Calu3 (cell line): ENCODE results near the gene TMIGD1. TPM values are rescaled to one million over a fixed set of nuclear protein-coding genes. Genes with fewer than 3 reads are reported as not detected.

Experiments
- BruUV-seq: library from RNA; stranded (reverse); fragments of 400-500 nt; replicated peaks from 2 replicates; lab custom pipeline; 2021; lab: Mats Ljungman, UMichigan
- CTCF ChIA-PET: fragments of 300-600 bp; sonication (Branson Sonifier 250); formaldehyde crosslinking; loops from one replicate; lab custom pipeline; 2022; ENCODE audit warnings: antibody characterized with exemption; lab: Charles Lee
- DNase-seq: peaks from one replicate; pipeline ENCODE4 v3.0.0; 2022
- H3K27ac Mint-ChIP-seq: one replicate; pipeline ENCODE4 v1.8.0; 2022; ENCODE audit warnings: mixed read lengths; ENCODE audit not compliant: unreplicated experiment
- H3K27me3 Mint-ChIP-seq: one replicate; pipeline ENCODE4 v1.8.0; 2022; ENCODE audit warnings: mixed read lengths; ENCODE audit not compliant: unreplicated experiment
- H3K36me3 Mint-ChIP-seq: one replicate; pipeline ENCODE4 v1.8.0; 2022; ENCODE audit warnings: mild to moderate bottlenecking, moderate library complexity, mixed read lengths; ENCODE audit not compliant: insufficient read depth, unreplicated experiment
- H3K4me1 Mint-ChIP-seq: one replicate; pipeline ENCODE4 v1.8.0; 2022; ENCODE audit warnings: mild to moderate bottlenecking, low read depth, mixed read lengths; ENCODE audit not compliant: unreplicated experiment
- H3K4me3 Mint-ChIP-seq: one replicate; pipeline ENCODE4 v1.8.0; 2022; ENCODE audit warnings: mild to moderate bottlenecking, low read depth, moderate library complexity, mixed read lengths; ENCODE audit not compliant: unreplicated experiment
- H3K9me3 Mint-ChIP-seq: one replicate; pipeline ENCODE4 v1.8.0; 2022; ENCODE audit warnings: low read depth, mixed read lengths; ENCODE audit not compliant: unreplicated experiment
- intact Hi-C: fragments of 100-400 bp; cut with micrococcal nuclease; formaldehyde crosslinking; loops from one replicate; pipeline ENCODE4 v1.10.0; 2022; ENCODE audit not compliant: unreplicated experiment
- total RNA-seq: library from RNA; stranded (reverse); gene quantifications from 2 replicates; pipeline ENCODE4 v1.2.3, GENCODE V29; 2022
- TF ChIP-seq, protein P1 (sequence below): fragments of 200-600 bp; IDR thresholded peaks from one replicate; pipeline ENCODE4 v1.8.0; 2022; ENCODE audit warnings: antibody characterized with exemption; ENCODE audit not compliant: unreplicated experiment

The TMIGD1 gene
- total RNA-seq, 1 experiment from 2014 or later: not detected

DNA sequence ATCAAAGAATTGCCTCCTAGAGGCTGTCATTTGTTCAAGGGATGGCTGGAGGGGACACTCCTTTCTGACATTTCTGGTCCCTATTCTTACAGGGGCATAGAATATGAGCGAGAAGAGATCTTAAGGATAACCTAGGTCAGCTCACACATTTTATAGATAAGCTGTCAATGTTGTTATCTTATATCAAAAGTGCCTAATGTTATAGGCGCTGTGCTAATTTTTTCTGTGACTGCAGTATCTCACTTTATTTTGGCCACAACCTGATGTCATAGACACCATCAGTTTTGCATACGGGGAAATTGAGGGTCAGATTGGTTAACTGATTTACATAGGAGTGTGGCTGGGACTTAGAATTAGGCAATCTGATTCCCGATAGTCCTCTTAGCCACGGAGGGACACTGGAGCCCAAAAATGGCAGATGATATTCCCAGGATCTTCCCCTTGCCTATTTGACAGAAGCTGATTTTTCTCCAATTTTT is 46.1 kb upstream of the TMIGD1 start:
- Mint-ChIP-seq H3K36me3 (peaks cover 29% of the 10 kb centered on the region), H3K9me3 (no peaks in the 10 kb centered on the region), H3K4me1 (peaks cover 51% of the 10 kb centered on the region), H3K27me3 (no peaks in the 10 kb centered on the region), H3K4me3 (peak overlapping the region; percentile 85), H3K27ac (peak overlapping the region; percentile 56)
- no TSS peak for BruUV-seq
- TF ChIP-seq, protein P1, sequence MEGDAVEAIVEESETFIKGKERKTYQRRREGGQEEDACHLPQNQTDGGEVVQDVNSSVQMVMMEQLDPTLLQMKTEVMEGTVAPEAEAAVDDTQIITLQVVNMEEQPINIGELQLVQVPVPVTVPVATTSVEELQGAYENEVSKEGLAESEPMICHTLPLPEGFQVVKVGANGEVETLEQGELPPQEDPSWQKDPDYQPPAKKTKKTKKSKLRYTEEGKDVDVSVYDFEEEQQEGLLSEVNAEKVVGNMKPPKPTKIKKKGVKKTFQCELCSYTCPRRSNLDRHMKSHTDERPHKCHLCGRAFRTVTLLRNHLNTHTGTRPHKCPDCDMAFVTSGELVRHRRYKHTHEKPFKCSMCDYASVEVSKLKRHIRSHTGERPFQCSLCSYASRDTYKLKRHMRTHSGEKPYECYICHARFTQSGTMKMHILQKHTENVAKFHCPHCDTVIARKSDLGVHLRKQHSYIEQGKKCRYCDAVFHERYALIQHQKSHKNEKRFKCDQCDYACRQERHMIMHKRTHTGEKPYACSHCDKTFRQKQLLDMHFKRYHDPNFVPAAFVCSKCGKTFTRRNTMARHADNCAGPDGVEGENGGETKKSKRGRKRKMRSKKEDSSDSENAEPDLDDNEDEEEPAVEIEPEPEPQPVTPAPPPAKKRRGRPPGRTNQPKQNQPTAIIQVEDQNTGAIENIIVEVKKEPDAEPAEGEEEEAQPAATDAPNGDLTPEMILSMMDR: no peak
- no peak for DNase-seq
- intact Hi-C loops: loop anchor here (2.0 kb wide), 1 partner anchor 35 kb away; no protein-coding TSS in a partner anchor
- CTCF ChIA-PET: no interaction called here

DNA sequence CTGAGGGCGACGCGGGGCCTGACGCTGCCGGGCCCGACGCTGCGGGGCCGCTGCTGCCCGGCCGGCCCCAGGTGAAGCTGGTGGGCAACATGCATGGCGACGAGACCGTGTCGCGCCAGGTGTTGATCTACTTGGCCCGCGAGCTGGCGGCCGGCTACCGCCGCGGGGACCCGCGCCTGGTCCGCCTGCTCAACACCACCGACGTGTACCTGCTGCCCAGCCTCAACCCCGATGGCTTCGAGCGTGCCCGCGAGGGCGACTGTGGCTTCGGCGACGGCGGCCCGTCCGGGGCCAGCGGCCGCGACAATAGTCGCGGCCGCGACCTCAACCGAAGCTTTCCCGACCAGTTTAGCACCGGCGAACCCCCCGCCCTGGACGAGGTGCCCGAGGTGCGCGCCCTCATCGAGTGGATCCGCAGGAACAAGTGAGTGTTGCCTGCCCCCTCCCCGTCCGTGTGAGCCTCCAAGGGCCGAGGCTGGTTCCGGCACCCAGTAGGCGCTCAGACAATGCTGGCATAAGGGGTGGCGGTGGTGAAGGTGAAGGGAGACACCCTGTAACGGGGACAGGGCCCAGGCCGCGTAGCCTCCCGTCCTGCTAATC is 45.5 kb upstream of the TMIGD1 start:
- Mint-ChIP-seq H3K9me3 (no peaks in the 10 kb centered on the region), H3K27ac (peak overlapping the region; percentile 56), H3K36me3 (peaks cover 27% of the 10 kb centered on the region), H3K4me3 (peak overlapping the region; percentile 85), H3K4me1 (peaks cover 51% of the 10 kb centered on the region), H3K27me3 (no peaks in the 10 kb centered on the region)
- peak; percentile 28 for DNase-seq
- intact Hi-C loops: no loop called here
- CTCF ChIA-PET: no interaction called here
- BruUV-seq: no TSS peak
- TF ChIP-seq, protein P1: no peak

- H3K9me3 Mint-ChIP-seq: no peaks in the 10 kb centered on the region
- TF ChIP-seq, protein P1: no peak
- H3K4me1 Mint-ChIP-seq: peaks cover 51% of the 10 kb centered on the region
- H3K27me3 Mint-ChIP-seq: no peaks in the 10 kb centered on the region
- peak within 1 kb of the TSS; percentile 94 for H3K27ac Mint-ChIP-seq
- BruUV-seq: no TSS peak
- peak; percentile 98 for DNase-seq
- CTCF ChIA-PET: interaction anchor here (0.7 kb wide), 1 partner anchor 87 kb away, joined by 3 read pairs; no protein-coding TSS in a partner anchor
- intact Hi-C loops: no loop called here
- peak within 1 kb of the TSS; percentile 85 for H3K4me3 Mint-ChIP-seq
- peaks cover 27% of the 10 kb centered on the region for H3K36me3 Mint-ChIP-seq
These were observed 45.0 kb upstream of the TMIGD1 start, which contains the start of gene CPD for GRCh38 chr17:30378825-30379302. Gene CPD, plus strand, starts transcription at chr17:30378927. Its CDS starts 54 bp downstream, at chr17:30378981.

GRCh38 chr17:30378241-30378824 is 44.5 kb upstream of the TMIGD1 start:
- peak; percentile 29 for DNase-seq
- Mint-ChIP-seq H3K9me3 (no peaks in the 10 kb centered on the region), H3K27me3 (no peaks in the 10 kb centered on the region), H3K27ac (peak overlapping the region; percentile 94), H3K4me3 (peak overlapping the region; percentile 85), H3K4me1 (peaks cover 51% of the 10 kb centered on the region), H3K36me3 (peaks cover 27% of the 10 kb centered on the region)
- TF ChIP-seq, protein P1: no peak
- intact Hi-C loops: no loop called here
- no TSS peak for BruUV-seq
- CTCF ChIA-PET: interaction anchor here (0.7 kb wide), 1 partner anchor 88 kb away, joined by 3 read pairs; no protein-coding TSS in a partner anchor
